ENCODE data around the gene AGFG2. TPM values are rescaled to one million over a fixed set of nuclear protein-coding genes. Genes with fewer than 3 reads are reported as not detected.

AGFG2 gene
- total and polyA plus RNA-seq, 2 of the 4 experiments (the other 2 are of a cell fraction): 3.0 to 10.0 TPM

DNA sequence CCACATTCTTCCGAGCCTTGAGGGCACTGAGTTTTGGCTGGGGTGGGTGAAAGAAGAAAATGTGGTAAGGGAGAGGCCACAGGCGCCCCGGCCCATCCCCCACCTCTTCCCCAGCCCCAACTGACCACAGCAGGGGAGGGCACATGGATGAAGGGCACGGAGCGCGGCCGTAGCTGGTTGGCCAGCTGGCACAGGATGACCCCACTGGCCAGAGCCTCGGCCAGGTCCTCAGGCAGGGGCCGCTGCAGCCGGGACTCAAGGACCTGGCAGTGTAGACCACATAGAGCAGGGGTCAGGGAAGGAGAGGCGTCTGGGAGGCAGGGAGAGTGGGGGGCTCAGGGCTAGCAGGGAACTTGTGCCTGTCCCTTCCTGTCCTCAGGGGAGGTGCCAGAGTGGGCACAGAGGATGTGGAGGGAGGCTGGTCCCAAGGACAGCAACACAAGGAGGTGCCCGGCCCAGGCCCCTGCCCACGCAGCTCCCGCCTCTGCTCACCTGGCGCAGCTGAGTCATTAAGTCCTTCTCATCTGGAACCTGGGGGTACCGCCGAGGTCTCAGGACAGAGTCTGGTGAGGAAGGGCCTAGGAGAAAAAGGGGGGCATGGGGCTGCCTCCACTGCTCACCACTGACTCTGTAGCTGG, 36.9 kb downstream of the AGFG2 start:
- Histone ChIP-seq H2BK120ac (ENCODE audit: low read depth, low read length) (no peak overlapping the region), H2AFZ (replicated peaks; ENCODE audit: low read length, poor library complexity) (no peak overlapping the region), H2BK5ac (ENCODE audit: low read depth, low read length, poor library complexity, severe bottlenecking) (no peak overlapping the region), H3K4me1 (ENCODE audit: control insufficient read depth, insufficient read depth, low read length) (no peaks in the 10 kb centered on the region; the same call in 1 of the 2 replicates), H3K4me2 (ENCODE audit: low read depth, low read length) (no peak overlapping the region), H3K9me3 (ENCODE audit: control insufficient read depth, insufficient read depth, low read length) (no peaks in the 10 kb centered on the region), H2BK15ac (ENCODE audit: low read depth, low read length) (no peak overlapping the region), H2BK20ac (ENCODE audit: low read depth, low read length) (no peak overlapping the region), H4K5ac (ENCODE audit: low read depth, low read length) (no peak overlapping the region), H3K18ac (ENCODE audit: low read depth, low read length) (no peak overlapping the region), H4K20me1 (ENCODE audit: insufficient read depth, low read length) (peaks cover 8% of the 10 kb centered on the region; the same call in 1 of the 2 replicates), H3K4ac (ENCODE audit: low read depth, low read length) (no peak overlapping the region), H3K9ac (ENCODE audit: low read depth, low read length) (no peak overlapping the region), H3K56ac (ENCODE audit: extremely low read depth, insufficient read depth, low read length) (no peak overlapping the region), H3K4me3 (ENCODE audit: insufficient read depth, low read depth, low read length) (no peak overlapping the region), H3K9me1 (ENCODE audit: insufficient read depth, low read length) (peaks cover 5% of the 10 kb centered on the region), H3K27ac (ENCODE audit: insufficient read depth, low read length) (no peak overlapping the region), H3K79me1 (ENCODE audit: low read depth in 1 of 2, low read length in 2 of 2) (peaks cover 7 to 23% of the 10 kb centered on the region in 2 experiments), H3K36me3 (ENCODE audit: control insufficient read depth, insufficient read depth, low read length) (peaks cover 60% of the 10 kb centered on the region), H2AK9ac (replicated peaks; ENCODE audit: low read depth, low read length, poor library complexity) (no peak overlapping the region), H3K27me3 (ENCODE audit: control insufficient read depth, insufficient read depth, low read length) (no peaks in the 10 kb centered on the region), H2AK5ac (ENCODE audit: low read depth, low read length) (no peak overlapping the region), H3K14ac (replicated peaks; ENCODE audit: low read depth, low read length) (no peak overlapping the region), H4K91ac (ENCODE audit: insufficient read depth, low read depth, low read length) (no peak overlapping the region), H4K8ac (ENCODE audit: low read depth in 2 of 2, low read length in 2 of 2) (no peak overlapping the region), H3K23ac (ENCODE audit: low read depth, low read length) (no peak overlapping the region)
- dilution Hi-C loops (cut with HindIII; ENCODE audit: low sequenced_read_pairs, unreplicated experiment) (no loop called here), in situ Hi-C loops (cut with MboI; ENCODE audit: low sequenced_read_pairs) (loop anchor here (25.0 kb wide), 1 partner anchor 286 kb away; the partner anchor contains the start of genes SLC12A9 and TRIP6), intact Hi-C loops (cut with micrococcal nuclease) (no loop called here)
- BruUV-seq (replicated peaks): no TSS peak
- POLR2A ChIA-PET (ENCODE audit: unreplicated experiment): no interaction called here
- ATAC-seq (ENCODE audit: low read depth) (no peak), DNase-seq (no peak)
- CTCF ChIA-PET: no interaction called here
- no peak for TF ChIP-seq CHD1 (IDR thresholded peaks at IDR 0.05; ENCODE audit: low read depth, low read length)
- TF ChIP-seq ELK1 (IDR thresholded peaks at IDR 0.05; ENCODE audit: borderline replicate concordance, low read depth, low read length): no peak
- no peak for TF ChIP-seq USF2 (IDR thresholded peaks at IDR 0.05; ENCODE audit: low read depth, low read length)
- no peak for TF ChIP-seq RFX5 (IDR thresholded peaks at IDR 0.05; ENCODE audit: low read depth, low read length)
- no peak for TF ChIP-seq RAD21 (IDR thresholded peaks at IDR 0.05; ENCODE audit: low read length)
- TF ChIP-seq MAZ (IDR thresholded peaks at IDR 0.05; ENCODE audit: borderline replicate concordance, low read depth, low read length): no peak
- TF ChIP-seq CTCF (conservative IDR thresholded peaks at IDR 0.05; ENCODE audit: low read depth, low read length): no peak
- TF ChIP-seq CEBPB (IDR thresholded peaks at IDR 0.05; ENCODE audit: low read depth, low read length): no peak
- TF ChIP-seq BHLHE40 (IDR thresholded peaks at IDR 0.05; ENCODE audit: low read depth, low read length): no peak
- no peak for TF ChIP-seq FOS (IDR thresholded peaks at IDR 0.05; ENCODE audit: low read depth, low read length)
- TF ChIP-seq POLR2A (IDR thresholded peaks at IDR 0.05; ENCODE audit: low read depth, low read length): no peak
- TF ChIP-seq MAFK (IDR thresholded peaks at IDR 0.05; ENCODE audit: low read depth, low read length): no peak
- TF ChIP-seq SMC3 (IDR thresholded peaks at IDR 0.05; ENCODE audit: low read depth, low read length): no peak
- no peak for TF ChIP-seq NFE2L2 (IDR thresholded peaks at IDR 0.05; ENCODE audit: low read depth, low read length)
- TF ChIP-seq RCOR1 (IDR thresholded peaks at IDR 0.05; ENCODE audit: insufficient replicate concordance, low read length): no peak
- TF ChIP-seq MXI1 (IDR thresholded peaks at IDR 0.05; ENCODE audit: borderline replicate concordance, low read depth, low read length): no peak
- WGBS, 2 experiments (ENCODE audit: extremely low coverage in 2 of 2, insufficient read length in 1 of 2): 97% methylated on average over 6 of the region's 17 CpGs; no CpG with 5 or more reads in 1 of the 2 experiments
